Neural cell (in vitro differentiated cells): ENCODE measurements around the gene DACH1. TPM values are rescaled to one million over a fixed set of nuclear protein-coding genes. Genes with fewer than 3 reads are reported as not detected.

Experiments used
- H2AFZ ChIP-seq: fragments of 200-600, 300-800 bp; sonication (generic), shearing (Covaris generic); 2 replicates; pipeline ENCODE4 v1.6.0; 2014; ENCODE audit warnings: low read depth, mild to moderate bottlenecking, antibody characterized with exemption, low read length, moderate library complexity
- H3F3A ChIP-seq: fragments of 200-600 bp; shearing (Covaris generic); 2 replicates; pipeline ENCODE4 v1.6.1; 2016; ENCODE audit warnings: mild to moderate bottlenecking, moderate library complexity, mixed read lengths, antibody characterized with exemption, low read length; ENCODE audit not compliant: insufficient read depth, poor library complexity, severe bottlenecking
- H3K27ac ChIP-seq: fragments of 200-600, 300-800 bp; sonication (generic), shearing (Covaris generic); 2 replicates; pipeline ENCODE4 v1.5.1; 2014; ENCODE audit warnings: mild to moderate bottlenecking, low read length, moderate library complexity
- H3K27me3 ChIP-seq: fragments of 300-800, 200-600 bp; sonication (generic), shearing (Covaris generic); 2 replicates; pipeline ENCODE4 v1.6.0; 2014; ENCODE audit warnings: mild to moderate bottlenecking, low read depth, low read length, moderate library complexity; ENCODE audit not compliant: insufficient read depth
- H3K36me3 ChIP-seq: fragments of 300-800, 200-600 bp; sonication (generic), shearing (Covaris generic); 2 replicates; pipeline ENCODE4 v1.5.1; 2014; ENCODE audit warnings: mild to moderate bottlenecking, antibody characterized with exemption, low read length, moderate library complexity; ENCODE audit not compliant: insufficient read depth
- H3K4me2 ChIP-seq: fragments of 300-800, 200-600 bp; sonication (generic), shearing (Covaris generic); 2 replicates; pipeline ENCODE4 v1.6.0; 2014; ENCODE audit warnings: mild to moderate bottlenecking, low read length
- H3K4me3 ChIP-seq: fragments of 300-800, 200-600 bp; sonication (generic), shearing (Covaris generic); 2 replicates; pipeline ENCODE4 v1.5.1; 2014; ENCODE audit warnings: mild to moderate bottlenecking, low read length, moderate library complexity
- H3K79me2 ChIP-seq: fragments of 200-600 bp; shearing (Covaris generic); replicated peaks from 2 replicates; pipeline ENCODE4 v1.6.0; 2014; ENCODE audit warnings: mild to moderate bottlenecking, low read length, moderate library complexity; ENCODE audit not compliant: insufficient read depth
- H3K9ac ChIP-seq: fragments of 300-800, 200-600 bp; sonication (generic), shearing (Covaris generic); 2 replicates; pipeline ENCODE4 v1.6.1; 2016; ENCODE audit warnings: mild to moderate bottlenecking, low read length, mixed read lengths
- H3K9me2 ChIP-seq: fragments of 200-600 bp; shearing (Covaris generic); 2 replicates; pipeline ENCODE4 v1.6.1; 2016; ENCODE audit warnings: mild to moderate bottlenecking, low read length, mixed read lengths; ENCODE audit not compliant: insufficient read depth
- H3K9me3 ChIP-seq: fragments of 200-600, 300-800 bp; sonication (generic), shearing (Covaris generic); 2 replicates; pipeline ENCODE4 v1.6.1; 2016; ENCODE audit warnings: mild to moderate bottlenecking, mixed run types, low read length, moderate library complexity, mixed read lengths
- H4K20me1 ChIP-seq: fragments of 200-600 bp; shearing (Covaris generic); 2 replicates; pipeline ENCODE4 v1.6.1; 2016; ENCODE audit warnings: mild to moderate bottlenecking, mixed run types; ENCODE audit not compliant: insufficient read depth
- CTCF ChIP-seq: fragments of 450-650 bp; IDR thresholded peaks from 2 replicates; pipeline ENCODE4 v1.5.1; 2014; ENCODE audit warnings: antibody characterized with exemption, mild to moderate bottlenecking, moderate library complexity; ENCODE audit not compliant: poor library complexity, severe bottlenecking
- EP300 ChIP-seq: fragments of 450-650 bp; conservative IDR thresholded peaks from 2 replicates; pipeline ENCODE4 v1.6.1; 2014; ENCODE audit warnings: antibody characterized with exemption, mild to moderate bottlenecking, moderate library complexity; ENCODE audit not compliant: poor library complexity, severe bottlenecking
- EZH2 ChIP-seq: fragments of 200-600, 300-800 bp; shearing (Covaris generic), sonication (generic); IDR thresholded peaks from 2 replicates; pipeline ENCODE4 v1.6.1; 2014; ENCODE audit warnings: antibody characterized with exemption, low read length, borderline replicate concordance, mild to moderate bottlenecking; ENCODE audit not compliant: insufficient read depth, poor library complexity, severe bottlenecking
- MXI1 ChIP-seq: fragments of 450-650 bp; conservative IDR thresholded peaks from 2 replicates; pipeline ENCODE4 v1.6.1; 2014; ENCODE audit warnings: antibody characterized with exemption, mild to moderate bottlenecking; ENCODE audit not compliant: poor library complexity, severe bottlenecking
- POLR2AphosphoS5 ChIP-seq: IDR thresholded peaks from 2 replicates; pipeline ENCODE4 v1.6.1; 2012
- RAD21 ChIP-seq: fragments of 450-650 bp; conservative IDR thresholded peaks from 2 replicates; pipeline ENCODE4 v1.6.1; 2014; ENCODE audit warnings: antibody characterized with exemption, mild to moderate bottlenecking, moderate library complexity
- REST ChIP-seq: IDR thresholded peaks from 2 replicates; pipeline ENCODE4 v1.6.1; 2012; ENCODE audit warnings: borderline replicate concordance
- TAF1 ChIP-seq: IDR thresholded peaks from 2 replicates; pipeline ENCODE4 v1.6.1; 2012; ENCODE audit warnings: low read depth
- polyA plus RNA-seq: library from polyadenylated mRNA; depleted of rRNA; stranded (reverse); fragments of >200 nt; gene quantifications from 2 replicates; pipeline ENCODE4 v1.2.3, GENCODE V29; 2014

Gene DACH1
- polyA plus RNA-seq, 1 donor from 2014 or later: 20.0 TPM

- H3K79me2 ChIP-seq: no peaks in the 10 kb centered on the region
- no peaks in the 10 kb centered on the region for H3K27me3 ChIP-seq
- H3K4me2 ChIP-seq: no peak overlapping the region
- no peaks in the 10 kb centered on the region for H3K36me3 ChIP-seq
- H3F3A ChIP-seq: no peaks in the 10 kb centered on the region
- no peak overlapping the region for H3K9ac ChIP-seq
- no peaks in the 10 kb centered on the region for H3K9me3 ChIP-seq
- no peak overlapping the region for H2AFZ ChIP-seq
- no peak for TF ChIP-seq MXI1
- no peak for TF ChIP-seq EZH2
- no peak for TF ChIP-seq CTCF
- TF ChIP-seq REST: no peak
- no peak for TF ChIP-seq POLR2AphosphoS5
- H3K9me2 ChIP-seq: no peaks in the 10 kb centered on the region
- no peaks in the 10 kb centered on the region for H4K20me1 ChIP-seq
- H3K4me3 ChIP-seq: no peak overlapping the region
- H3K27ac ChIP-seq: no peak overlapping the region
Measured at GRCh38 chr13:71499944-71500514, 367.0 kb downstream of the DACH1 start.

- H3K36me3 ChIP-seq: no peaks in the 10 kb centered on the region
- no peaks in the 10 kb centered on the region for H3K9me2 ChIP-seq
- no peaks in the 10 kb centered on the region for H3K27me3 ChIP-seq
- no peak overlapping the region for H3K4me3 ChIP-seq
- H3K9ac ChIP-seq: no peak overlapping the region
- H2AFZ ChIP-seq: no peak overlapping the region
- H3K4me2 ChIP-seq: no peak overlapping the region
- TF ChIP-seq MXI1: no peak
- TF ChIP-seq EP300: no peak
- TF ChIP-seq EZH2: no peak
- no peak for TF ChIP-seq RAD21
- TF ChIP-seq REST: no peak
- TF ChIP-seq CTCF: no peak
- TF ChIP-seq TAF1: no peak
- TF ChIP-seq POLR2AphosphoS5: no peak
- no peaks in the 10 kb centered on the region for H3K9me3 ChIP-seq
- H3F3A ChIP-seq: no peaks in the 10 kb centered on the region
- H3K79me2 ChIP-seq: no peaks in the 10 kb centered on the region
- no peaks in the 10 kb centered on the region for H4K20me1 ChIP-seq
- H3K27ac ChIP-seq: no peak overlapping the region
Measured at GRCh38 chr13:71499235-71499634, 367.8 kb downstream of the DACH1 start.
